ENCODE results near the gene ZSCAN16. TPM values are rescaled to one million over a fixed set of nuclear protein-coding genes. Genes with fewer than 3 reads are reported as not detected.

The ZSCAN16 gene
- polyA plus RNA-seq, 3 donors = 2.6 to 3.7 (median 2.7) TPM

GRCh38 chr6:28159029-28159607 is 34.7 kb downstream of the ZSCAN16 start:
- no peak overlapping the region for H3K27ac ChIP-seq (ENCODE audit: low read depth, low read length)
- WGBS, 3 donors = 94 to 95% (median 95%) methylated on average over 4 of the region's 4 CpGs

- 75 to 83% (median 82%) methylated on average over 2 of the region's 2 CpGs for WGBS, 3 donors
- H3K27ac ChIP-seq (ENCODE audit: low read depth, low read length) = no peak overlapping the region
Measured at GRCh38 chr6:28160233-28160632, 35.8 kb downstream of the ZSCAN16 start.

GRCh38 chr6:28161410-28162079 is 37.1 kb downstream of the ZSCAN16 start:
- WGBS, 3 donors = 3 to 9% (median 9%) methylated on average over 32 of the region's 32 CpGs
- H3K27ac ChIP-seq (ENCODE audit: low read depth, low read length) = no peak overlapping the region

- no peak overlapping the region for H3K27ac ChIP-seq (ENCODE audit: low read depth, low read length)
- 76 to 80% (median 79%) methylated on average over 1 of the region's 1 CpG for WGBS, 3 donors
Measured at GRCh38 chr6:28165563-28165962, 41.2 kb downstream of the ZSCAN16 start.

GRCh38 chr6:28167068-28167467 is 42.7 kb downstream of the ZSCAN16 start:
- H3K27ac ChIP-seq (ENCODE audit: low read depth, low read length) = no peak overlapping the region
- WGBS, 3 donors = 79 to 86% (median 81%) methylated on average over 4 of the region's 4 CpGs

GRCh38 chr6:28167926-28168325 is 43.5 kb downstream of the ZSCAN16 start:
- H3K27ac ChIP-seq (ENCODE audit: low read depth, low read length) = no peak overlapping the region
- 74 to 85% (median 79%) methylated on average over 1 of the region's 1 CpG for WGBS, 3 donors

- 66 to 70% (median 69%) methylated on average over 2 of the region's 2 CpGs for whole genome bisulfite sequencing, 3 donors
- H3K27ac ChIP-seq (ENCODE audit: low read depth, low read length) = no peak overlapping the region
Measured at GRCh38 chr6:28171271-28171670, 46.9 kb downstream of the ZSCAN16 start.

- no peak overlapping the region for H3K27ac ChIP-seq (ENCODE audit: low read depth, low read length)
- 83 to 94% (median 93%) methylated on average over 2 of the region's 2 CpGs for WGBS, 3 donors
Measured at GRCh38 chr6:28172006-28172405, 47.6 kb downstream of the ZSCAN16 start.

GRCh38 chr6:28176373-28176772 is 52.0 kb downstream of the ZSCAN16 start:
- whole genome bisulfite sequencing, 3 donors = 88 to 97% (median 92%) methylated on average over 1 of the region's 1 CpG
- H3K27ac ChIP-seq (ENCODE audit: low read depth, low read length) = no peak overlapping the region

Other genes starting within 250 kb of the ZSCAN16 start
- gene OR2B2, start 212.2 kb upstream of the ZSCAN16 start, polyA plus RNA-seq = not detected
- gene OR2B6, start 167.4 kb upstream of the ZSCAN16 start, polyA plus RNA-seq = not detected
- 1 to 10 TPM in 2 of 3 donors, under 1 TPM in 1; 0.31 to 2.3 (median 1.0) TPM for gene ZNF165, start 44.0 kb upstream of the ZSCAN16 start, polyA plus RNA-seq
- gene ZKSCAN8, start 17.3 kb downstream of the ZSCAN16 start, polyA plus RNA-seq = 1 to 10 TPM; 3.5 to 6.1 (median 3.7) TPM
- 1 to 10 TPM; 4.7 to 5.4 (median 4.7) TPM for gene ZSCAN9, start 100.7 kb downstream of the ZSCAN16 start, polyA plus RNA-seq
- 1 to 10 TPM; 1.0 to 1.7 (median 1.6) TPM for gene ZKSCAN4, start 127.7 kb downstream of the ZSCAN16 start, polyA plus RNA-seq
- 1 to 10 TPM; 1.2 to 3.0 (median 2.4) TPM for gene NKAPL, start 134.7 kb downstream of the ZSCAN16 start, polyA plus RNA-seq
- gene ZSCAN26, start 142.5 kb downstream of the ZSCAN16 start, polyA plus RNA-seq = 1 to 10 TPM; 4.5 to 7.2 (median 4.9) TPM
- gene PGBD1, start 157.0 kb downstream of the ZSCAN16 start, polyA plus RNA-seq = 1 to 10 TPM in 2 of 3 donors, under 1 TPM in 1; 0.98 to 2.8 (median 2.0) TPM
- 1 to 10 TPM; 3.0 to 9.1 (median 3.8) TPM for gene ZSCAN31, start 211.5 kb downstream of the ZSCAN16 start, polyA plus RNA-seq
- gene ZKSCAN3, start 225.3 kb downstream of the ZSCAN16 start, polyA plus RNA-seq = 1 to 10 TPM in 1 of 3 donors, under 1 TPM in 2; 0.85 to 2.0 (median 0.88) TPM